AG04449 (cell line): ENCODE data around the gene SLC26A11.
"Not testable (repeated sequence)": the region's sequence is repeated elsewhere in the genome, so short reads cannot be mapped to it uniquely, and the experiment has no call there.

Source experiments
- CTCF ChIA-PET: fragments of 350-600 bp; formaldehyde crosslinking; extraction: SDS; loops from one replicate; lab custom pipeline; 2021; ENCODE audit warnings: antibody characterized with exemption; lab: Yijun Ruan, JAX
- POLR2A ChIA-PET: fragments of 400-600, 350-600 bp; formaldehyde crosslinking; extraction: SDS; loops from one replicate; lab custom pipeline; 2020; ENCODE audit warnings: antibody characterized with exemption, inconsistent platforms; lab: Yijun Ruan, JAX
- DNase-seq: peaks from one replicate; pipeline ENCODE4 v3.0.0-alpha.2; 2010; ENCODE audit warnings: low read depth, low spot score
- H3K4me3 ChIP-seq: 2 replicates; pipeline ENCODE4 v1.5.1; 2011; ENCODE audit warnings: low read depth, mild to moderate bottlenecking, control low read depth, low read length
- TF ChIP-seq, protein P1 (sequence below): IDR thresholded peaks from one replicate; pipeline ENCODE4 v1.5.1; 2011; ENCODE audit warnings: mild to moderate bottlenecking, moderate library complexity, low read length, control low read depth, inconsistent platforms; ENCODE audit not compliant: insufficient read depth; ENCODE audit errors: missing control alignments

Gene SLC26A11

DNA sequence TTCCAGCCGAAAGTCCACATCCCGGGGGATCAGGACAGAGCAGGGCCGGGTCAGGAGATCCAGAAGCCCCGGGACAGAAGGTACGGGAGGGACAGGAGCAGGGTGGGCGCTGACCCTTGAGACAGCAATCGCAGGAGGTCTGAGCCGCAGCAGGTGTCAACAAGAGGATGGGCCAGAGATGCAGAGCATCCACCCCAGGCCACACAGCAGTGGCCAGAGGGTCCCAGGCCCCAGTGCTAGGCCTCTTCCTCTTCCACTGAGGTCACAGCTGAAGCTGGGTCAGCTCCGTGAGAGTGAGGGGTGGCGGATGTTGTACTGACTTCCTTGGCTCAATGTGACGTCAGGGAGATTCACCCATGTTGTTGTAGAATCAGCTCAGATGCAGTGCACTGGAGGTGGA lies 31.7 kb downstream of the SLC26A11 start:
- no peak overlapping the region for H3K4me3 ChIP-seq
- POLR2A ChIA-PET = no interaction called here
- CTCF ChIA-PET = no interaction called here
- TF ChIP-seq, protein P1, sequence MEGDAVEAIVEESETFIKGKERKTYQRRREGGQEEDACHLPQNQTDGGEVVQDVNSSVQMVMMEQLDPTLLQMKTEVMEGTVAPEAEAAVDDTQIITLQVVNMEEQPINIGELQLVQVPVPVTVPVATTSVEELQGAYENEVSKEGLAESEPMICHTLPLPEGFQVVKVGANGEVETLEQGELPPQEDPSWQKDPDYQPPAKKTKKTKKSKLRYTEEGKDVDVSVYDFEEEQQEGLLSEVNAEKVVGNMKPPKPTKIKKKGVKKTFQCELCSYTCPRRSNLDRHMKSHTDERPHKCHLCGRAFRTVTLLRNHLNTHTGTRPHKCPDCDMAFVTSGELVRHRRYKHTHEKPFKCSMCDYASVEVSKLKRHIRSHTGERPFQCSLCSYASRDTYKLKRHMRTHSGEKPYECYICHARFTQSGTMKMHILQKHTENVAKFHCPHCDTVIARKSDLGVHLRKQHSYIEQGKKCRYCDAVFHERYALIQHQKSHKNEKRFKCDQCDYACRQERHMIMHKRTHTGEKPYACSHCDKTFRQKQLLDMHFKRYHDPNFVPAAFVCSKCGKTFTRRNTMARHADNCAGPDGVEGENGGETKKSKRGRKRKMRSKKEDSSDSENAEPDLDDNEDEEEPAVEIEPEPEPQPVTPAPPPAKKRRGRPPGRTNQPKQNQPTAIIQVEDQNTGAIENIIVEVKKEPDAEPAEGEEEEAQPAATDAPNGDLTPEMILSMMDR = no peak
- no peak for DNase-seq

DNA sequence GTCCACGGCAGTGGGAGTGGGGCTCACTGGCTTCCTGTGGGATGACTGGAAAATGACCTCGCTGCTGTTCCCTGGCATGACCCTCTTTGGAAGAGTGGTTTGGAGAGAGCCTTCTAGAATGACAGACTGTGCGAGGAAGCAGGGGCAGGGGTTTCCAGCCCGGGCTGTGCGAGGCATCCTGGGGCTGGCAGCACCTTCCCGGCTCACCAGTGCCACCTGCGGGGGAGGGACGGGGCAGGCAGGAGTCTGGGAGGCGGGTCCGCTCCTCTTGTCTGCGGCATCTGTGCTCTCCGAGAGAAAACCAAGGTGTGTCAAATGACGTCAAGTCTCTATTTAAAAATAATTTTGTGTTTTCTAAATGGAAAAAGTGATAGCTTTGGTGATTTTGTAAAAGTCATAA lies 32.6 kb downstream of the SLC26A11 start:
- TF ChIP-seq, protein P1 = peak; percentile 50
- POLR2A ChIA-PET = no interaction called here
- no peak overlapping the region for H3K4me3 ChIP-seq
- no peak for DNase-seq
- CTCF ChIA-PET = interaction anchor here (1.1 to 1.5 kb wide), 4 partner anchors 9 to 244 kb away, joined by 3 to 4 read pairs (median 3); no protein-coding TSS in a partner anchor

DNA sequence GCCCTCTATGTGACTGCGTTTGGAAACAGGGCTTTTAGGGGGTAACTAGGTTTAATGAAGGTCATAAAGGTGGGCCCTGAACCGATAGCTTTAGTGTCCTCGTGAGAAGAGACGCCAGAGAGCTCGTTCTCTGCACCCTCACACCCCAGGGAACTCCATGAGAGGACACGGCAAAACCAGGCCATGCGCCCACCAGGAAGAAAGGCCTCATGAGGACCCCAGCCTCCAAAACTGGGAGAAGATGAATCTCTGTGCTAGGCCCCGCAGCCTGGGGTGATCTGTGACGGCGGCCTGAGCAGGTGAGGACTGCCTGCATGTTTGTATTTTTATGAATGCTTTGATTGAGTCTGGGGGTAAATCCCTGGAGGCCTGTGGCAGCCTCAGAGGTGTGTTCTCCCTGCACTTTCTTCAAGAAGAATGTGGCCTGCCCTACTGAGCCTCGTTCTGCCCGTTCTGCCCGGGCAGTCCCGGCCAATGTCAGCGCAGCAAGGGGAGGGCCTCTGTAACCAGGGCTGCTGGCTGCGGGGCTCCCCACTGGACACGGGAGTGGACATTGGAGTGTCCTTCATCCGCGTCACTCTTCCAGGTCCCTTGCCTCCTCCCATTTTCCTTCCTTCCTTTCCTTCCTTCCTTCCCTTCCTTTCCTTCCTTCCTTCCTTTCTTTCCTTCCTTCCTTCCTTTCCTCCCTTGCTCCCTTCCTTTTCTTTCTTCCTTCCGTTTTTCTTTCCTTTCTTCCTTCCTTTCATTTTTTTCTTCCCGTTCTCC lies 33.6 kb downstream of the SLC26A11 start:
- POLR2A ChIA-PET = no interaction called here
- CTCF ChIA-PET = interaction anchor here (1.1 to 1.5 kb wide), 4 partner anchors 10 to 245 kb away, joined by 3 to 4 read pairs (median 3); no protein-coding TSS in a partner anchor
- DNase-seq = no peak
- TF ChIP-seq, protein P1 = no peak
- no peak overlapping the region for H3K4me3 ChIP-seq

DNA sequence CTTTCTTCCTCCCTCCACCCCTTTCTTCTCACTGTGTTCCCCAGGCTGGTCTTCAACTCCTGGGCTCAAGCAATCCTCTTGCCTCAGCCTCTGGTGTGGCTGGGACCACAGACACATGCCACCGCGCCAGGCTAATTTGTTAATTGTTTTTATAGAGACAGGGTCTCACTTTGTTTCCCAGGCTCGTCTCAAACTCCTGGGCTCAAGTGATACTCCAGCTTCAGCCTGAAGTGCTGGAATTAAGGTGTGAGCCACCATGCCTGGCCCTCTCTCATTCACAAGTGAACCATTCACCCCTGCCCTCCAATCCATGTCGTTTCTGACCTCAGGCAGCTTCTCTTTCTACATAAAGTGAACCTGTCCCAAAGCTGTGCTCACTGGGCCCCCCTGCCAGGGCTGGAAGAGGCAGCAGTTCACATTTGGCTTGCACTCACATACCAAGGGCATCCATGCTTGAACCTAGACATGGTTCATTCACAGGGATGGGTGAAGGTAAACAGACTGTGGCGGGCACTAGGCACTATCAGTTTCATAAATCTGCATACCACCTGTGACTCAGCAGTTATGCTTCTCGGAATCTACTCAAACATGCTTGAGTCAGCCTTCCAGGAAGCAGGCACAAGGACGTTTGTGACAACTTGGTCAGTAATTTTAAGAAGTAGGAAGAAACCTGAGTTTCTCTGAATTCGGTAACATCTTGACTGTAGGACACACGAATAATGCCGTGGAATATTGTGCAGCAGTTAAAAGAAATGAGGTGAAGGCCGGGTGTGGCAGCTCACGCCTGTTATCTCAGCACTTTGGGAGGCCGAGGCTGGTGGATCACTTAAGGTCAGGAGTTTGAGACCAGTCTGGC lies 34.4 kb downstream of the SLC26A11 start:
- CTCF ChIA-PET = interaction anchor here (0.6 to 1.3 kb wide), 2 partner anchors 153 to 992 kb away, joined by 3 to 4 read pairs; partner anchors contain the start of gene GAA
- POLR2A ChIA-PET = no interaction called here
- TF ChIP-seq, protein P1 = no peak
- no peak overlapping the region for H3K4me3 ChIP-seq
- DNase-seq = peak; percentile 83

DNA sequence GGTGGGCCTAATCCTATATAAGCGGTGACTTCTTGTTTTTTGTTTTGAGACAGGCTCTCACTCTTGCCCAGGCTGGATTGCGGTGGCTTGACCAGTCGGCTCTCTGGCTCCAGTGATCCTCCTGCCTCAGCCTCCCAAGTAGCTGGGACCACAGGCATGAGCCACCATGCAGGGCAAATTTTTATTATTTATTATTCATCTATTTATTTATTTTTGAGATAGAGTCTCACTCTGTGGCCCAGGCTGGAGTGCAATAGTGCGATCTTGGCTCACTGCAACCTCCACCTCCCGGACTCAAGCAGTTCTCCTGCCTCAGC lies 35.8 kb downstream of the SLC26A11 start:
- TF ChIP-seq, protein P1 = no peak

DNA sequence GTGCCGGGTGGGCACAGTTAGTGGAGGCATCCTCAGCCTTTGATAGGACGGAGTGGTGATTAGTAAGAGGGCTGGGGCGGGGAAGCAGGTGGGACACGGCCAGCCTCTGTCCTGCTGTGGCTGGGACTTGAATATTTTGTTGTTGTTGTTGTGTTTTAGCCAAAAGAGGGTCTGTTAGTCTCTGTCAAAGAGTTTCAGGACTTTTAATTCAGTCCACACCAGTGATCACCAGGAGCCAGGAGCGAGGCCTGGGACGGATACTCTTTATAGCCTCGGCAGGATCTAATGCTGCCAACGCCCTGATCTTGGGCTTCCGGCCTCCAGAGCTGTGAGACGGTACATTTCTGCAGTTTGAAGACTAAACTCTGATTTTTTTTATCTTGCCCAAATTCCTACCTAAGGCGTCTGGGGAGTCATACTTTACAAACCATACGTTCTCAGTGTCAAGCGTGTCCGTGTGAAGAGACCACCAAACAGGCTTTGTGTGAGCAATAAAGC lies 37.5 kb downstream of the SLC26A11 start:
- no peak overlapping the region for H3K4me3 ChIP-seq
- POLR2A ChIA-PET = no interaction called here
- TF ChIP-seq, protein P1 = no peak
- CTCF ChIA-PET = no interaction called here
- DNase-seq = no peak

More for the DNA sequence above, 35.8 kb downstream of the SLC26A11 start:
- no peak overlapping the region for H3K4me3 ChIP-seq
- ChIA-PET POLR2A (no interaction called here), CTCF (interaction anchor here (1.3 kb wide), 1 partner anchor 154 kb away, joined by 4 read pairs; the partner anchor contains the start of gene GAA)
- no peak for DNase-seq

DNA sequence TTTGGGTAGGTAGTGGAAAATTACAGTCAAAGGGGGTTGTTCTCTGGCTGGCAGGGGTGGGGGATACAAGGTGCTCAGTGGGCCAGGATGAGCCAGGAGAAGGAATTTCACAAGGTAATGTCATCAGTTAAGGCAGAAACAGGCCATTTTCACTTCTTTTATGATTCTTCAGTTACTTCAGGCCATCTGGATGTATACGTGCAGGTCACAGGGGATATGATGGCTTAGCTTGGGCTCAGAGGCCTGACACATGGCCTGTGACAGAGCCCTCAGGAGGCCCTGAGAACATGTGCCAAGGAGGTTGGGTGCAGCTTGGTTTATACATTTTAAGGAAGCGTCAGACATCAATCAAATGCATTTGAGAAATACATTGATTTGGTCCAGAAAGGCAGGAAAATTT lies 38.1 kb downstream of the SLC26A11 start:
- CTCF ChIA-PET, POLR2A ChIA-PET, DNase-seq, H3K4me3 ChIP-seq: not testable (repeated sequence)
